ENCODE results near the gene TEPSIN.
A peak's percentile ranks its signal among the peaks of the same experiment; 100 is the strongest.

DNA sequence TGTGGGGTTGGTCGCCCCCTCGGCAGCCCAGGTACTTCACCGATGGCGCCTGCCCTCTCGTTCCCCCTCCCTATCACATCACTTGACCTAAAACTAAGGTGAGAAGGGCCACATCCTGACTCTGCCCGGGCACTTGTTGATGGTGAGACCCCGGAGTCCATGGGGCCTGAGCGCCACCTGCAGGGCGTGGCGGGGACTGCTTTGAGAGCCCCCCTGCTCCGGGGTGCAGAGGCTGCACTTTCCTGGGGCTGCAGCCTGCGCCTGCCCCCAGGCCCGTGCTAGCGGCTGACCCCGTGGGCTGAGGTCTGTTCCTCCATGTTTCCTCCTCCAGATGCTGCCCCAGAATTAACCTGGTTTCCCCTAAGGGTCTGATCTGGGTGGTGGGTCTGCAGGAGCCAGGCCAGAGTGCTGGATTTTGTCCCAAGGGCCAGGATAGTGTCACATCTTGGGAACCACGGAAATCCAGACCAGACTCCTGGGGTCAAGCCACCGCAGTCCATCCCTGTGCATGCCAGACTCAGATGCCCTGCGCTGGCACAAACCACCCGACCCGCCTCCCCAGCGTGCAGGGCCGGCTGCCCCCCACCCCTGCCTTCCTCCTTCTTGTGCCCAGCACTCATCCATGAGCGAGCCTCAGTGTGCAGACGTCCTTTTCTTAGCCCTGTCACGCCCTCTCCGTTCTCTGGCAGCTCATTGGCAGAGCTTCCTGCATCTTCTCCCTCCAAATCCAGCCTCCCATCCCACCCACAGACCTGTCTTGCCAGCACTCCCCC, 3.0 kb upstream of the TEPSIN start:
- TF ChIP-seq, protein P1, sequence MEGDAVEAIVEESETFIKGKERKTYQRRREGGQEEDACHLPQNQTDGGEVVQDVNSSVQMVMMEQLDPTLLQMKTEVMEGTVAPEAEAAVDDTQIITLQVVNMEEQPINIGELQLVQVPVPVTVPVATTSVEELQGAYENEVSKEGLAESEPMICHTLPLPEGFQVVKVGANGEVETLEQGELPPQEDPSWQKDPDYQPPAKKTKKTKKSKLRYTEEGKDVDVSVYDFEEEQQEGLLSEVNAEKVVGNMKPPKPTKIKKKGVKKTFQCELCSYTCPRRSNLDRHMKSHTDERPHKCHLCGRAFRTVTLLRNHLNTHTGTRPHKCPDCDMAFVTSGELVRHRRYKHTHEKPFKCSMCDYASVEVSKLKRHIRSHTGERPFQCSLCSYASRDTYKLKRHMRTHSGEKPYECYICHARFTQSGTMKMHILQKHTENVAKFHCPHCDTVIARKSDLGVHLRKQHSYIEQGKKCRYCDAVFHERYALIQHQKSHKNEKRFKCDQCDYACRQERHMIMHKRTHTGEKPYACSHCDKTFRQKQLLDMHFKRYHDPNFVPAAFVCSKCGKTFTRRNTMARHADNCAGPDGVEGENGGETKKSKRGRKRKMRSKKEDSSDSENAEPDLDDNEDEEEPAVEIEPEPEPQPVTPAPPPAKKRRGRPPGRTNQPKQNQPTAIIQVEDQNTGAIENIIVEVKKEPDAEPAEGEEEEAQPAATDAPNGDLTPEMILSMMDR (conservative IDR thresholded peaks at IDR 0.05 in 1 of 2, IDR thresholded peaks at IDR 0.05 in 1 of 2; ENCODE audit: extremely low read depth in 1 of 2, insufficient read depth in 1 of 2, low read depth in 1 of 2, low read length in 2 of 2) = peak; percentile 63 to 70
- no peak for TF ChIP-seq EZH2 (IDR thresholded peaks at IDR 0.05; ENCODE audit: borderline replicate concordance, low read length)
